Measurements from ENCODE around the gene LMNA.
A peak's percentile ranks its signal among the peaks of the same experiment; 100 is the strongest.

The LMNA gene

DNA sequence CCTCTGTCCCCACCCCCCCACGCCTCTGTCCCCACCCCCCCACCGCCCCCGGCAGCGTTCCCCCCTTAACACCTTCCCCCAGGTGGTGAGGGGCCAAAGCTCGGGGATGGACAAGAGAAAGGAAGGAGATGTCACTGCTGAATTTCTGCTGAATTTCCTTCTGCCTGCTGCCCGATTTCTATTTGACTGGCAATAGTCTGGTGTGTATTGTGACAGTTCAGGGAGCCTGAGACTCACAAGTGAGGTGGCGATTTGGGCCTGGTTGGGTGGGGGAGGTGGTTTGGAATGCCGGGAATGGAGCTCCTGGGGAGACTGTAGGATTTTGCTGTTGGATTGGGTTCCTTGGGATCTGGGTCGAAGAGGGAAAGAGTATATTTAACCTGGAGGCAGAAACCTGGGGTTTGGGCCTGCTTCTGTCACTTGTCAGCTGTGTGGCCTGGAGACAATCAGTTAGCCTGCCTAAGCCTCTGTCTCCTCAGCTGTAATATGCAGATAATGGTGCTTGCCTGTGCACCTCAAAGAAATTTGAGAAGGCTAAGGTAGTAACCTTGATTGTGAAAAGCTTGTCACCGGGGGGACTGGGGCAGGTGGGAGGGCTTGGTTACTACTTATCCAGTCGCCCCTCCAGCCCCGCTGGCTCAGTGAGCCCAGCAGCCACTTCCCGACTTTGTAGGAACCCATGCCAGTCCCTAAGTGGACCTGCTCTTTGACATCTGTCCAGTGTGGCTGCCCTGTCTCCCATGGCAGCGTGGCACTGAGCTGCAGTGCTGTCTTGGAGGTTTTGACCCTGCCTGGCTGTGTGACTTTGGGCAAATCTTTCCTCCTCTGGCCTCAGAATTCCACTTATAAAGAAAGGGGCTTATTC is 7.7 kb upstream of the LMNA start:
- Histone ChIP-seq H3K9ac (ENCODE audit: low read depth, low read length) (peak overlapping the region; percentile 54; the same call in 1 of the 2 replicates), H3K27me3 (ENCODE audit: insufficient read depth, low read length) (no peaks in the 10 kb centered on the region), H3K4me1 (ENCODE audit: insufficient read depth, low read length) (peaks cover 40% of the 10 kb centered on the region), H3K9me3 (ENCODE audit: insufficient read depth, low read depth, low read length) (no peaks in the 10 kb centered on the region), H3K27ac (ENCODE audit: low read depth, low read length) (peak overlapping the region; percentile 98), H3K36me3 (ENCODE audit: insufficient read depth, low read length) (no peaks in the 10 kb centered on the region), H3K4me3 (ENCODE audit: low read length) (peak overlapping the region; percentile 24)
- 16% methylated on average over 10 of the region's 14 CpGs for WGBS

DNA sequence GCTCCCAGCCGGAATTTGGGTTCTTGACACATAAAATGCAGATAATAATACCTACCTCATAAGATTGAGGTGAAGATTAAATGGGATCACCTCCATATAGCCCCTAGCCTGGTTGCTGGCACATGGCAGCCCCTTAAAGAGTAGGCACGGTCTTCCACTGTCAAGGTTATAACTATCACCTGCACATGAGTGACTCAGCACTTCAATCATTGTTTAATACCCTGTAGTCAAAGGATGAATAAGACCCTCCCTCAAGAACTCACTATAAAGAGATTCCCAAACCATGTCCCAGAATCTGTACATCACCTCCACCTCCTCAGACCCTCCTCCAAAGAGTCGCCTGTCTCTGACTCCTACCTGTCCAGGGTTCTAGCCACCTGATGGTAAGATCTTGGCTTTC is 6.5 kb upstream of the LMNA start:
- no peak overlapping the region for H3K27ac ChIP-seq (ENCODE audit: low read depth, low read length)
- H3K36me3 ChIP-seq (ENCODE audit: insufficient read depth, low read length), result no peaks in the 10 kb centered on the region
- H3K9ac ChIP-seq (ENCODE audit: low read depth, low read length), result no peak overlapping the region
- WGBS, result 94% methylated on average over 3 of the region's 3 CpGs
- no peak overlapping the region for H3K4me3 ChIP-seq (ENCODE audit: low read length)
- no peaks in the 10 kb centered on the region for H3K9me3 ChIP-seq (ENCODE audit: insufficient read depth, low read depth, low read length)
- H3K4me1 ChIP-seq (ENCODE audit: insufficient read depth, low read length), result peaks cover 37% of the 10 kb centered on the region
- H3K27me3 ChIP-seq (ENCODE audit: insufficient read depth, low read length), result no peaks in the 10 kb centered on the region

DNA sequence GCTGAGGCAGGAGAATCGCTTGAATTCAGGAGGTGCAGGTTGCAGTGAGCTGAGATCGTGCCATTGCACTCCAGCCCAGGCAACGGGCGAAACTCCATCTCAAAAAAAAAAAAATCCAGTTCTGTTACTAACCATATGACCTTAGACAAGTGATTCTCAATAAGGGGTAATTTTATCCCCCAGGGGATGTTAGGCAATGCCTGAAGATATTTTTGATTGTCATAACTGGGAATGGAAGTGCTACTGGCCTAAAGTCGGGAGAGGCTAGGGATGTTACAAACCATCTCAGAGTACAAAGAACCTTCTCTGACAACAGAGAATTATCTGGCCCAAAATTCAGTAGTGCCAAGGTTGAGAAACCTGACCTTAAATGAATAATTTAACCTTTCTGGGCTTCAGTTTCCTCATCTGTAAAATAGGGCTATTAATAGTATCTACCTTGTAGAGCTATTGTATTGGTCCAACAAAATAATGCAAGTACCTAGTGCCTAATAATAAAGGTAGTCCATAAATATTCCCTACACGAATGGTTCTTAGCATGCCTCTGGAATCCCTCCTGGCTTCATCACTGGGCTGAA is 5.8 kb upstream of the LMNA start:
- Histone ChIP-seq H3K9ac (ENCODE audit: low read depth, low read length) (no peak overlapping the region), H3K27ac (ENCODE audit: low read depth, low read length) (no peak overlapping the region), H3K36me3 (ENCODE audit: insufficient read depth, low read length) (no peaks in the 10 kb centered on the region), H3K27me3 (ENCODE audit: insufficient read depth, low read length) (no peaks in the 10 kb centered on the region), H3K9me3 (ENCODE audit: insufficient read depth, low read depth, low read length) (no peaks in the 10 kb centered on the region), H3K4me1 (ENCODE audit: insufficient read depth, low read length) (peaks cover 37% of the 10 kb centered on the region), H3K4me3 (ENCODE audit: low read length) (no peak overlapping the region)
- 91% methylated on average over 5 of the region's 6 CpGs for WGBS

DNA sequence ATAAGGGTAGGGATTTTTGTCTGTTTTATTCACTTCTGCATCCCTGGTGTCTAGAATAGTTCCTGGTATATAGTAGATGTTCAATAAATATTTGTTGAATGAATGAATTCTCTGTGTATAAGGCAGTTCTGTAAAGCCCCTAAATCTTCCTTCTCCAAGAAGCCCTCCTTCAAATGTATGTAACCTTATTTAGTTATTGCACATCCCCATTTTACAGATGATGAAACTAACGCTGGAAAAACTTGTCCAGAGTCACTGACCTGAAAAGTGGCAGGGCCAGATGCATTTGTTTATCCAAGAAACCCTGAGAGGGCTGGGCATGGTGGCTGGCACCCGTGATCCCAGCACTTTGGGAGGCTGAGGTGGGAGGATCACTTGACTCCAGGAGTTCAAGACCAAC is 4.3 kb upstream of the LMNA start:
- no peaks in the 10 kb centered on the region for H3K36me3 ChIP-seq (ENCODE audit: insufficient read depth, low read length)
- peaks cover 27% of the 10 kb centered on the region for H3K4me1 ChIP-seq (ENCODE audit: insufficient read depth, low read length)
- WGBS, result 82% methylated on average over 2 of the region's 2 CpGs
- no peak overlapping the region for H3K4me3 ChIP-seq (ENCODE audit: low read length)
- H3K27ac ChIP-seq (ENCODE audit: low read depth, low read length), result no peak overlapping the region
- H3K27me3 ChIP-seq (ENCODE audit: insufficient read depth, low read length), result no peaks in the 10 kb centered on the region
- H3K9ac ChIP-seq (ENCODE audit: low read depth, low read length), result no peak overlapping the region
- H3K9me3 ChIP-seq (ENCODE audit: insufficient read depth, low read depth, low read length), result no peaks in the 10 kb centered on the region

DNA sequence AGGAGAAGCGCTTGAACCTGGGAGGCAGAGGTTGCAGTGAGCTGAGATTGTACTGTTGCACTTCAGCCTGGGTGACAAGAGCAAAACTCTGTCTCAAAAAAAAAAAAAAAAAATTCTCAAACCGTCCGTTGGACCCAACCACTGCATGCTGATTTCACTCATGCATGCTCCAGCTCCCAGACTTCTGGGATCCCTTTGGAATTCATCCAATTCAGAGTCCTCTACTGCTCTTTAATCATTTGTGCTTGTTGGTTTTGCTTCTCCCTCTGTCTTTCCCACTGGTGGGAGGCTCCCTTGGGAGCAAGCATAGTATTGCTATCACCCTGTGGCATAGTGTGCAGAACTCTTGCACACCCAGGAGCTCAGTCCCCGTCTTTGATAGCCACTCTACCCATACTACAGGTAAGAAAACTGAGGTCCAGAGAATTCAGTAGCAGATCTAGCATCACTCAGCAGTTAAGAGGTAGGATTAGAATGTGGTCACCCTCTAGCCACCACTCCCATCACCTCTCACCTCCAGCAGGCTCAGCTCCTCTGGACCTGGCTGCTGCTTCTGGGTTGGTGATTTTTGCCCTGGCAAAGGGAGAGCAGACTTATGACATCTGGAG is 3.1 kb upstream of the LMNA start:
- Histone ChIP-seq H3K27ac (ENCODE audit: low read depth, low read length) (no peak overlapping the region), H3K27me3 (ENCODE audit: insufficient read depth, low read length) (no peaks in the 10 kb centered on the region), H3K36me3 (ENCODE audit: insufficient read depth, low read length) (no peaks in the 10 kb centered on the region), H3K4me3 (ENCODE audit: low read length) (no peak overlapping the region), H3K9me3 (ENCODE audit: insufficient read depth, low read depth, low read length) (no peaks in the 10 kb centered on the region), H3K9ac (ENCODE audit: low read depth, low read length) (no peak overlapping the region), H3K4me1 (ENCODE audit: insufficient read depth, low read length) (peaks cover 21% of the 10 kb centered on the region)
- WGBS, result 92% methylated on average over 4 of the region's 4 CpGs

DNA sequence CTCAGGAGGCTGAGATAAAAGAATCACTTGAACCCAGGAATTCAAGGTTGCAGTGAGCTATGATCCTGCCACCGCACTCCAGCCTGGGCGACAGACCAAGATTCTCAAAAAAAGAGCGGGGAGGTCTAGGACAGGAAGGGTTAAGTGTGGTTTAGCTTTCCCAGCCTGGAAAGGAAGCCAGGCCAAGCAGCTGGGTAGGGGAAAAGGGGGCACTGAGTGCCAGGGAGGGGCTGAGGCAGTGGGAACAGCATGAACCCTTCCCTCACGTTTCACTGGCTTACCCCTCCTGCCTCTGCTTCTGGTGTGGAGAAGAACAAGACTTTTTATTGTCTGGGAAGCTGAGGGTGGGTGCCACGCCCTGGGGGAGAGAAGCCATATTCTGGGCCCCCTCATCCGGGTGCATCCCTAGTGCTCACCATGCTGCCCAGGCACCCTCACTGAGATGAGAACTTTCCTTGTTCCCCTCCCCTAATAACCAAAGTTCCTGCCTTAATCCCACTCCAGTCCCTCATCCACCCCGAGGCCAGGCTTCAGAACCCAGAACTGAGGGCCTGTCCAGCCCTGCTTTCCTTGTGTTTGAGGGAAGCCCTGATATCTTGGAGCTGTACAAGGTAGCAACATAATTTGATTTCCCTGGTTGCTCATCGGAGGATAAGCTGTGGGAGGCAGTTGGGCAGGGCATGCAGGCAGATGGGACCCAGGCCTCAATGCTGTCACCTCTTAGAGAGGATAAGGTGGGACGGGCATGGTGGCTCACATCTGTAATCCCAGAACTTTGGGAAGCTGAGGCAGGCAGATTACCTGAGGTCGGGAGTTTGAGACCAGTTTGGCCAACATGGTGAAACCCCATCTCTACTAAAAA is 2.0 kb upstream of the LMNA start:
- Histone ChIP-seq H3K4me1 (ENCODE audit: insufficient read depth, low read length) (peaks cover 13% of the 10 kb centered on the region), H3K27ac (ENCODE audit: low read depth, low read length) (no peak overlapping the region), H3K36me3 (ENCODE audit: insufficient read depth, low read length) (no peaks in the 10 kb centered on the region), H3K4me3 (ENCODE audit: low read length) (no peak overlapping the region), H3K9ac (ENCODE audit: low read depth, low read length) (no peak overlapping the region), H3K9me3 (ENCODE audit: insufficient read depth, low read depth, low read length) (no peaks in the 10 kb centered on the region), H3K27me3 (ENCODE audit: insufficient read depth, low read length) (no peaks in the 10 kb centered on the region)
- 90% methylated on average over 9 of the region's 10 CpGs for WGBS

DNA sequence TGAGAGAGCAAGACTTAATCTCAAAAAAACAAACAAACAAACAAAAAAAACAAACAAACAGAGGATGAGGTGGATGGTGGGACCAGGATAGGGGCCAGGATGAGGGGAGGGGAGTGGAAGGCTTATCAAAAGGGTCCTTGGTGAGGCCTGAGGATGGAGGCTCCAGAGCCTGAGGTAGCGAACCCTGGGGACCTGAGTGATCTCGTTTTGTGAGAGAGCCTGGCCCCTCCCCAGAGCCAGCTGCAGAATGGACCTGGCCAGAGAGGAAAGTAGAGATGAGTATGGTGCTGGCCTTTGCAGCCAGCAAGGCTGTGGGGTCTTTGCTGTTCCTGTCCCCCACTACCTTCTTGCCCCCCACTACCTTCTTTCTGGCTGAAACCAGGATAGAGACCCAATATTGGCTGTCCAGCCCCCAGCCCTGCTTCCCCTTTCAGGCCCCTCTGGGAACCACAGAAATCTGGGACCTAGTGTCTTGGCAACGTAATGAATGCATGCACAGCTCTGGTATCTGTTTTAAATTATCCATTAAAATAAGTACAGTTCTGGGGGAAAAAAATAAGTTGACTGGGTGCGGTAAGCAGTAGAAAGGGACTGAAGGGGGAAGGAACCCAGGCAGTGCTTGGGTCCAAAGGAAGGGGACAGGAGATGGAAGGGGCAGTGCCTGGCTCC is 1.1 kb upstream of the LMNA start:
- no peak overlapping the region for H3K27ac ChIP-seq (ENCODE audit: low read depth, low read length)
- H3K9ac ChIP-seq (ENCODE audit: low read depth, low read length), result peak overlapping the region; percentile 28; the same call in 1 of the 2 replicates
- H3K4me3 ChIP-seq (ENCODE audit: low read length), result no peak overlapping the region
- H3K36me3 ChIP-seq (ENCODE audit: insufficient read depth, low read length), result no peaks in the 10 kb centered on the region
- 70% methylated on average over 4 of the region's 4 CpGs for WGBS
- peaks cover 15% of the 10 kb centered on the region for H3K4me1 ChIP-seq (ENCODE audit: insufficient read depth, low read length)
- H3K27me3 ChIP-seq (ENCODE audit: insufficient read depth, low read length), result no peaks in the 10 kb centered on the region
- no peaks in the 10 kb centered on the region for H3K9me3 ChIP-seq (ENCODE audit: insufficient read depth, low read depth, low read length)

DNA sequence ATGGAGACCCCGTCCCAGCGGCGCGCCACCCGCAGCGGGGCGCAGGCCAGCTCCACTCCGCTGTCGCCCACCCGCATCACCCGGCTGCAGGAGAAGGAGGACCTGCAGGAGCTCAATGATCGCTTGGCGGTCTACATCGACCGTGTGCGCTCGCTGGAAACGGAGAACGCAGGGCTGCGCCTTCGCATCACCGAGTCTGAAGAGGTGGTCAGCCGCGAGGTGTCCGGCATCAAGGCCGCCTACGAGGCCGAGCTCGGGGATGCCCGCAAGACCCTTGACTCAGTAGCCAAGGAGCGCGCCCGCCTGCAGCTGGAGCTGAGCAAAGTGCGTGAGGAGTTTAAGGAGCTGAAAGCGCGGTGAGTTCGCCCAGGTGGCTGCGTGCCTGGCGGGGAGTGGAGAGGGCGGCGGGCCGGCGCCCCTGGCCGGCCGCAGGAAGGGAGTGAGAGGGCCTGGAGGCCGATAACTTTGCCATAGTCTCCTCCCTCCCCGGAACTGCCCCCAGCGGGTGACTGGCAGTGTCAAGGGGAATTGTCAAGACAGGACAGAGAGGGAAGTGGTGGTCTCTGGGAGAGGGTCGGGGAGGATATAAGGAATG is 505 bp downstream of the LMNA start:
- WGBS, result 1% methylated on average over 49 of the region's 49 CpGs
- H3K36me3 ChIP-seq (ENCODE audit: insufficient read depth, low read length), result no peaks in the 10 kb centered on the region
- H3K9ac ChIP-seq (ENCODE audit: low read depth, low read length), result peak overlapping the region; percentile 66
- H3K4me1 ChIP-seq (ENCODE audit: insufficient read depth, low read length), result peaks cover 20% of the 10 kb centered on the region
- no peaks in the 10 kb centered on the region for H3K9me3 ChIP-seq (ENCODE audit: insufficient read depth, low read depth, low read length)
- peak overlapping the region; percentile 93 for H3K4me3 ChIP-seq (ENCODE audit: low read length)
- peak overlapping the region; percentile 42; the same call in 1 of the 2 replicates for H3K27ac ChIP-seq (ENCODE audit: low read depth, low read length)
- H3K27me3 ChIP-seq (ENCODE audit: insufficient read depth, low read length), result no peaks in the 10 kb centered on the region

DNA sequence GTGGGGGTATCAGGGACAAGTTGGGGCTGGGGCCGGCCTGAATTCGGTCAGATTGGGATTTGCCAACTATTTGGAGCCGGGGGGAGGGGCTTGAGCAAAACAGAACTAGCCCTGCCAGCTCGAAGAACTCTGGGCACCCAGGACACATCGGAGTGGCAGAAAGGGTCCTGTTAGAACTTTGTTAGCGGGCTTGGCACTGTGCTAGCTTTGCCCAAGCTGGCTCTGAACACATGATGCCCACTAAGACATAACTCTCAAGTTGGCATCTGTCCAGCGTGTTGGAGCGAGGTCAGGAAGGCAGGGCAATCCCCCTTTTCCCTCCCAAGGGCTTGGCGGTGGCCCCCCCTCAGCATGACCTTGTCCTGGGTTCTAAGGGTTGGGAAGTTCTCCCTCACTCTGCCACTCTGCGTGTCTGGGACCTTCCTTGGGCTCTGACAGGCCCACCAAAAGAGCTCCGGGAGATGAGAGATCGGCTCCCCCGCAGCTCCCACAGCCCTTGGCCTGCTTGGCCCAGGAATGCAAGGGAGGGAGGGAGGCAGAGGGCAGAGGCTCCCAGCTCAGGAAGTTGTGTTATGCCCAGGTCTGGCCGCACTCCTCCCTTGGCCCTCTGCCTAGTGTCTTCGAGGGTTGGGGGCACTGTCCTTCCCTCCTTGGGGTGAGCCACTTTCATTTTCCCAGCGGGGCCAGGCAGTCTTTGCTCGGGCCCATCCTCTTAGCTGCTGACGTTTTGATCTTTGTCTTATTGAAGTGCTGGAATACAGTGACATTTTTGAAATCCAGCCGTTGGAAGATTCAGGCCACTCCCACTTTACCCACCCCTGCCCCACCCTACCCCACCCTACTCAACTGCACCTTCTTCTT is 1.2 kb downstream of the LMNA start:
- Histone ChIP-seq H3K27ac (ENCODE audit: low read depth, low read length) (no peak overlapping the region), H3K36me3 (ENCODE audit: insufficient read depth, low read length) (no peaks in the 10 kb centered on the region), H3K4me1 (ENCODE audit: insufficient read depth, low read length) (peaks cover 20% of the 10 kb centered on the region), H3K27me3 (ENCODE audit: insufficient read depth, low read length) (no peaks in the 10 kb centered on the region), H3K9ac (ENCODE audit: low read depth, low read length) (peak overlapping the region; percentile 66), H3K9me3 (ENCODE audit: insufficient read depth, low read depth, low read length) (no peaks in the 10 kb centered on the region), H3K4me3 (ENCODE audit: low read length) (peak overlapping the region; percentile 93)
- WGBS, result 16% methylated on average over 19 of the region's 19 CpGs
